GM21360 (cell line): ENCODE data around the gene AGT.
"Not testable (repeated sequence)": the region's sequence is repeated elsewhere in the genome, so short reads cannot be mapped to it uniquely, and the experiment has no call there.

Experiments used
- ATAC-seq: cut with Tn5 transposase; IDR thresholded peaks from one replicate; pipeline ENCODE4 v1.9.1; 2021; ENCODE audit warnings: mild to moderate bottlenecking, moderate library complexity; ENCODE audit not compliant: unreplicated experiment

Gene AGT

DNA sequence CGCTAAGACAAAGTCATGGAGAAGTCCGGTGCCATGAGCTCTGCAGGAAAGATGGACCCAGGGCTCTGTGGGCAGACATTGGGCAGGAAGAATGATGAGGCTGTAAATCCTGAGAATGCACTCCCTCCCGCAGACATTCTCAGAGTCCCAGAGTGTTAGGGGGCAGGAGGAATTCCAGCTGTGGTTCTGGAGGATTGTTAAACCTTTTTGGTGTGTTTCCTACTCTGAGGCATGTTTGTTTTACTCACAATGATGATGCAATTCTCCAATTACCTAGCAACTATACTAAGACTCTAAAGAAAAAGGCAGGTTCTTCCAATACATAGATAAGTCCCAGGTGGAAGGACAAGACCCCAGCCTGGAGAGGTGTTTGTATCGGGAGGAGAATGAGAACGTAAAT lies 30.5 kb upstream of the AGT start:
- ATAC-seq: no peak

DNA sequence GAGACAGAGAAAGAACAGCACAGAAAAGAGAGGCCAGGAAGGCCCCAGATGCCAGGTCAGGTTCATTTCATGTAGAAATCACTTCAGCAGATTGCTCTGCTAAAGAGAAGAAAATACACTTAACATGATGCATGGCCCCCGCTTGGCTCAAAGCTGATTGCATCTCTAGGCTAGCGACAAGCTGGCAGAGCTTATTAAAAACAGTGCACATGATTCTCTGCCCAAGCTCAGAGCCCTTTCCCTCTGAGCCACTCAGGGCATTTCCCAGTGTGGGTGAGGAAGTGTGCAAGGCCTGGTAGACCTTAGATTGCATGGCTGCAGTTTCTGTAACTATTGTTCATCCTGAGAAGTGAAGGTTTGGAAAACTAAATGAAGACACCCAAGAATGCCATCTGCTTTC lies 30.0 kb upstream of the AGT start:
- ATAC-seq: no peak

DNA sequence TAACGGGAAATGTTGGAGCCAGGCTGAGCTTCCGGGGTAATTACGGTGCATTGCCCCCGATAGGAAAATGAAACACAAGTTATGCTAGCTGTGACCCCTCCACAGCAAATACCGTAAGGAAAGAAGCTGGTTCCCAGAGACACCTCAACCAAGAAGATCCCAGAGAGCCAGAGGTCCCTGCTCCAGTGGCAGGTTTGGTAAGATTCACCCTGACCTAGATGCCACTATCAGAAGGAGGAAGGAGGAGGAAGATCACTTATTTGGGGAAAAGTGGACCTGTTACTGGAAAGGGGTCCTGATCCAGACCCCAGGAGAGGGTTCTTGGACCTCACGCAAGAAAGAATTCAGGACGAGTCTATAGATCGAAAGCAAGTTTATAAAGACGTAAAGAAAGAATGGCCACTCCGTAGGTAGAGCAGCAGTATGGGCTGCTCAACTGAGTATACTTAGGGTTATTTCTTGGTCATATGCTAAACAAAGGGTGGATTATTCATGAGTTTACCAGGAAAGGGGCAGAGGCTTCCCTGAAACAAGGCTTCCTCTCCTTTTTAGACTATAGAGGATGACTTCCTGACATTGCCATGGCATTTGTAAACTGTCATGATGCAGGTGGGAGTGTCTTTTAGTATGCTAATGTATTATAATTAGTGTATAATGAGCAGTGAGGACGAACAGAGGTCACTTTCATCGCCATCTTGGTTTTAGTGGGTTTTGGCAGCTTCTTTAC lies 25.8 kb upstream of the AGT start:
- no peak for ATAC-seq

DNA sequence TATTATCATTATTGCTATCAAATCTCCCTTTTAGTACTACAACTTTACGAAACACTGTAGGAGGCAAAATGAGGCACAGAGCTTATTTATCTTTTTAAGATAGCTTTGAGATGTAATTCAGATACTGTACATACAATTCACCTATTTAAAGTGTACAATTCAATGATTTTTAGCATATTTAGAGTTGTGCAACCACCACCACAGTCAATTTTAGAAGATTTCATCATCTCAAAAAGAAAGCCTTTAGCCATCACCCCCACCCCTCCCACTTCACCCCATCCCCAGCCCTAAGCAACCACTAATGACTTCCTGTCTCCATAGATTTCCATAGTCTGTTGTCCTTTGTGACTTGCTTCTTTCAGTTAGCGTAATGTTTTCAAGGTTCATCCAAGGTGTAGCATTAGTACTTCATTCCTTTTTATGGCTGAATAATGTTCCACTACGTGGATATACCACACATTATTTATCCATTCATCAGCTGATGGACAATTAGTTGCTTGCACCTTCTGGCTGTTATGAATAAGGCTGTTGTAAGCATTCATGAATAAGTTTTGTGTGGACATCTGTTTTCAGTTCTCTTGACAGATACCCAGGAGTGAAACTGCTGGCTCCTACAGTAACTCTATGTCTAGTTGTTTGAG lies 23.8 kb upstream of the AGT start:
- no peak for ATAC-seq

DNA sequence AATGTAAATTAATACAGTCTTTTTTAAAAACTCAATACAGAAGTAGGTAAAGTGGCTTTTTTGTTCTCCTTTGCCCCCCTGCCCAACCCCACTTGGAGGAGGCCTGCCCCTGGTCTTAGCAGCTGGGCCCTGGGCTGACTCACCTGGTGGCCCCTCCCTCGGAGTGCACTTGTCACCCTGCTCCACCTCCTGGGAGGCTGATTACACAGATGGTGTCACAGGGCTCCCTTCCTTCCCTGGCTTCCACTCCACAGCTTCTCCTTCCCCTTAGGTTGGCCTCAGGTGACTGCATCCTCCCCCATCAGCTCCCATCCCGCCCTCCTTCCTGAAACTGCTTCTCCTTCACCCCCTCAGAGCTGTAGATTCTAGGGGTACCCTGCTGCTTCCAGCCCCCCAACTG lies 21.5 kb upstream of the AGT start:
- no peak for ATAC-seq

DNA sequence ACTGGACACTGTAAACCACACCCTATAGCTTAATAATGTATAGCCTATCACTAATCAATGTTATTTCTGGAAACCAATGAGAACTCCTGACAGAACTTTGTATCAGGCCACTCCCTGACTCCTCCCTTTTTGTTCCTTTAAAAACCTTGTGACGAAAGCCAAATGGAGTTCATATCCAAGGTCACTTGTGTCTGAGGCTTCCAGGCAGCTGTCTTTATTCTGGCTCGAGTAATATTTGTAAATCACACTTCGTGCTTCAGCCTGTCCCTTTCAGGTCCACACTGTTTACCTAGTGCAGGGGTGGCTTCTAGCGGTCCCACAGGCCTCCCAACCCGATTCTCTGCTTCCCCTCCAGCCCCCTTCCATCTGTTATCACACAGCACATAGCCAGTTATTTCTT lies 17.1 kb upstream of the AGT start:
- no peak for ATAC-seq

DNA sequence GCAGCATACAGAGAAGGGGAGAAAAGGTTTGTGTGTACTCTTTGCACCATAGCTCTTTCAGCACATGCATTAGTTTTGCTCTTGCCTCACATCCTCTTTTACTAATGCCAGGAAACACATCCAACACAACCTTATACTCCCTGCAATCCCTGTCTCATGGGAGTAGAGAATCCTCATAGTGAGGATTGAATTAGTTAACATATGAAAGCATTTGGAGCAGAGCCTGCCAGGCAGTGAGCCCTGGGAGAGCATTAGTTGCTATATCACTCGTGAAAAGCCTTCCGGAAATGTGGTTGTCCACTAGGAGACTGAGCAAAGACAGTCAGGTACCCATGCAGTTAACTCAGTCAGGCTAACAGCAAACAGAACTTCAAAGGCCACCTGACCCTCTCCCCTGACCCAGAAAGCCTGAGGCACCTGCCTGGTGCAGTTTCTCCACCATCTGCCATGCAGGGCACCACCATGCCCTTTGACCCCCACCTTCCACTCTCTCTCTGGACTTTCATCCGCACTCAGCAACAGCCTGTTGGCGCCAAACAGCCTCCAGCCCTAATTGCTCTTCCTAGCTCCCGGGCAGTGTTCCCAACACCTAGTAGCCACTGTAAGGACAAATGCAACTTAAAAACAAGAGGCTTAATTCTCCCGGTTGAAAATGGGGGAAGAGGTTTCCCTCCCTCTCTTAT lies 14.9 kb upstream of the AGT start:
- ATAC-seq: no peak

DNA sequence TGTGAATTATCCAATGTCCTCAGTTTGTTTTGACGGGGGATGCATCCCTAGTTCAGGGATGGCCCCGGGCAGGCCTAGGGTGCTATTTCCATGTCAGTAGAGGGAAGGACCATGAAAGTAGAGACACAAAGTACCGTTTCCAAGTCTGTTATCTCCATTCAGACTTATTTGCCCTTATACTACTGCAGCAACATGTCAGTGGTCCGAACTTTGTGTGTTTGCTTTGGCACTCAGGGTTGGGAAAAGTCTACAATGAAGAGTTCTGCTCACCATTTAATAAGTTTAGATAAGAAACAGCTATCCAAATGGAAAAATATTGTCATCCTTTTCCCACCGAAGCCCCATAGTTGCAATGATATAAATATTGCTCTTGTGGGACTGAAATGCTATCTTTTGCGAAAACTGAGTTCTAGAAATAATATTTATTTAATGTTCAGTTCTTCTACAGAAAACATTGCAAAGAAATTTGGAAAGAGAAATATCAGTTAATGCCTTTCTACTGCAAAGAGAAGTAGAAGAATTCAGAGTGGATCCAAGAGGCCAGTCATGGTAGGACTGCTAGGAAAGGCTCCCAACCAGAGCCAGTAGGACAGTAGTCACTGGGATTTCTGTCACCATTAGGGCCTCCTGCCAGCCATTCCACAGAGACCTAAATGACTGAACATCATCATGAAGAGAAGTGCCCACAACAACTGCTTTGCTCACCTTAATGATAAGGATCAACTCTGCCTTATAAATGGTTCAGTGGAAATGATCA lies 11.5 kb upstream of the AGT start:
- ATAC-seq: no peak

DNA sequence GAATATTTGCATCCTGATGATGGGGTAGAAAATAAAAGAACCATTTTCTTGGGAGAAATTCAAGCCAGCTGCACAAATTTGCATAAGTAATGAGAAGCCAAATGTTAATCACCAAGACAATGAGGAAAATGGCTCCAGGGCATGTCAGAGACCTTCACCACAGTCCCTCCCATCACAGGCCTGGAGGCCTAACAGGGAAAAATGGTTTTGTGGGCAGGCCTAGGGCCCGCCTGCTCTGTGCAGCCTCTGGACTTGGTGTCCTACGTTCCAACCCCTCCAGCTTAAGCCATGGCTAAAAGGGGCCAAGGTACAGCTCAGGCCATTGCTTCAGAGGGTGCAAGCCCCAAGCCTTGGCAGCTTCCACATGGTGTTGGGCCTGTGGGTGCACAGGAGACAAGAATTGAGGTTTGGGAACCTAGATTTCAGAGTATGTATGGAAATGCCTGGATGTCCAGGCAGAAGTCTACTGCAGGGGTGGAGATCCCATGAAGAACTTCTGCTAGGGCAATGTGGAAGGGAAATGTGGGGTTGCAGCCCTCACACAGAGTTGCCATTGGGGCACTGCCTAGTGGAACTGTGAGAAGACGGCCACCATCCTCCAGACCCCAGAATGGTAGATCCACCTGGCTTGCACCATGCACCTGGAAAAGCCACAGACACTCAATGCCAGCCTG lies 8.1 kb upstream of the AGT start:
- ATAC-seq: not testable (repeated sequence)

DNA sequence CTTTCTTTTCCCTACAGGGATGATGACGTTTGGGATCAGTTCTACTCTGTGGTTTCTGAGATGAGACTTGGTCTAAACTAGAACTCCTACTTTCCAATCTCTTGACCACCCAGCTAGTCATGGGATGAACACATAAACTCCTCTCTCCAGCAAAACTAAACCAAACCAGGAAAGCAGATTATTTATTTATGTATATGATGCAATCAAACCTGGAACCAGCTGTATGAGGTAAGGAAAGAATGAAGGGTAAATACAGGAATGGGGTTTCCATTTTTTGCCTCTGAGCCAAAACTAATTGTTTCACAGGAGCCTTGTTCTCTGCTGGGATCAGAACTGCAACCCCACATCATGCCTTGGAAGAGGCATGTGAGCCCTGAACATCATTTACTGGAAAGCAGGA lies 3.3 kb upstream of the AGT start:
- ATAC-seq: no peak

DNA sequence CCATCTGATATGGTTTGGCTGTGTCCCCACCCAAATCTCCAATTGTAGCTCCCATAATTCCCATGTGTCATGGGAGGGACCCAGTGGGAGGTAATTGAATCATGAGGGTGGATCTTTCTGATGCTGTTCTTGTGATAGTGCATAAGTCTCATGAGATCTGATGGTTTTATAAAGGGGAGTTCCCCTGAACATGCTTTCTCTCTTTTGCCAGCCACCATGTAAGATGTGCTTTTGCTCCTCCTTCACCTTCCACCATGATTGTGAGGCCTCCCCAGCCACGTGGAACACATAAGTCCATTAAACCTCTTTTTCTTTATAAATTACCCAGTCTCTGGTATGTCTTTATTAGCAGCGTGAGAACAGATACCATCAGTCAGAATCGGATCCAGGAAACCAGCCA lies 2.5 kb upstream of the AGT start:
- not testable (repeated sequence) for ATAC-seq

DNA sequence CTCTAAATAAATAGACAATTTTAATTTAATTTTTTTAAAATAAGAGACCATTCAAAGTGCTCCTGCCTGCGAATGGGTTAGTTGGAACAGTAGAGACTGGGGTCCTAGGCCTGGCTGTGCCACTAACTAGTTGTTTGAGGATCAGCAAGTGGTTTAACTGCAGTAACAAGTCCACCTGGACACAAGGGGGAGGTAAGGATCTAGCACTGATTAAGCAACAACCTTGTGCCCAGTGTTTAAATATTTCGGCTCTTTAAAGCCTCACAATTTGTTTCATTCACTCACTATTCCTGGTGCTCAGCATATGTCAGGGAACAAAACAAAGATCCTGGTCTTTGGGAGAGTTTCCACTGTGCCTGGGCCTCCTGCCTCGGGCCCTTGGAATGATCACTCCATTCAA lies 1.6 kb upstream of the AGT start:
- no peak for ATAC-seq

DNA sequence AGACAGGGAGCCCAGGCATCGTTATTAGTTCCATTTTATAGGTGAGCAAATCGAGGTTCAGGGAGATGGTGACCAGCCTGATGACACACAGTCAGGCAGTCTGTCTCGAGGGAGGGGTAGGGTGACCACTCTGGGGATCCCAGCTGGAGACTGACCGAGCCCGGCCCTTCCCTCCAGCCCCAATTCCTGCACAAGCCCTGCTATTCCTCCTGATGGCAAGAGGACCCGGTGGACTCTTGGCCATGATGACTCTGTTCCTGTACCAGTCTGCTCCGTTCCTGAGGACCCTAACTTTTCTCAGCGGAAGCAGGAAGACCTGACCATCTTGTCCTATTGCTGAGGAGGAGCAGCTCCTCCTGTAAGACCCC lies 391 bp downstream of the AGT start:
- ATAC-seq: no peak

DNA sequence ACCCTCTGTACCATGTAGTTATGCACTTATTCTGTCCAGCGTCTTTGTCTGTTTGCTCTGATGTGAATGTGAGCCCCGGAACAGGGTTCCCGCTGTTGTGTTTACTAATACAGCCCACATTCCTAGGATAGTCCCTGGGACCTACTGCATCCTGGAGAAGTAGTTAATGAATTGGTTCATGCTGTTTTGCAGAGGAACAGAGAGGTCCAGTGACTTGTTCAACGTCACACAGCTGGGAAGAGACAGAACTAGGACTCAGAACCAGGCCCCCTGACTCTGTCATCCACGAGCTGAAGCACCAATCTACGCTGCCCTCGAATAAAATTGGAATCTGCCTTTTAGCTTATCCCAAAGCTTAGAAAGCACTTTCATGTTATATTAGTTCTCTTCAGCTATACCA lies 784 bp downstream of the AGT start:
- ATAC-seq: no peak

DNA sequence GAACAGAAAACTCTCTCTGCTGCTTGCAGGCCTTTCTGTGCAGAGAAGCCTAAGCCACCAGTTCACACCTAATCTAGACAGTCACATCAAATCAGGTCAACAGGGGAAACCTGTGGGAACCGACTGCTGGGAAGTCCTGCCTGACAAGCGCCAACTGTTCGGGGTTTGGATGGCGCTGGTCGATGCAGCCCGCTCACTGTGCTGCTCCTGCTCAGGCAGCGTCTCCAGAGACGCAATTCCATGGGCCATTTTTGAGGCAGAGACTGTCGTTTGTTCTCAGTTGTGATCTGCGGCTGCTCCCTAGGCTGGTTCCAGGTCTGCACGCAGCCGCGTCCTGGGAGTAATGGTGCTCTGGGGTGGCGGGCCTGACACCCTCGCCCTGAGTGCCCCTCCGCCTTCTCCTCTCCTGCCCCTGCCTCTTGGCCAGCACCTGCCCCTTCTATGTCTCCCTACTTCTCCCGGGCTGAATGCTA lies 1.4 kb downstream of the AGT start:
- ATAC-seq: no peak

DNA sequence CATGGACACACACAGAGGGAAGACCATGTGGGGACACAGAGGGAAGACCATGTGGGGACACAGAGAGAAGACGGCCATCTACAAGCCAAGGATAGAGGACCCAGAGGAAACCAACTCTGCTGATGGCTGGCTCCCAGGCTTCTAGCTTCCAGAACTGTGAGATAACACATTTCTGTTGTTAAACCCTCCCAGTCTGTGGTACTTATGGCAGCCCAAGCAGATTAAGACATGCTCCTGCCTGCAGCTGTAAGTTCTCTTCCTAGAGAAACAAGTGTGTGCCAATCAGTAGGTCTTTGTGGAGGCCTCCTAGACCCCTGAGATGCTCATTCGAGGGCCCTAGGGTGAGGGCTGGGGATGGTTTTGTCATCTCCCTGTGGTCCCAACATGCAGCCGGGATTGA lies 2.7 kb downstream of the AGT start:
- ATAC-seq: no peak

DNA sequence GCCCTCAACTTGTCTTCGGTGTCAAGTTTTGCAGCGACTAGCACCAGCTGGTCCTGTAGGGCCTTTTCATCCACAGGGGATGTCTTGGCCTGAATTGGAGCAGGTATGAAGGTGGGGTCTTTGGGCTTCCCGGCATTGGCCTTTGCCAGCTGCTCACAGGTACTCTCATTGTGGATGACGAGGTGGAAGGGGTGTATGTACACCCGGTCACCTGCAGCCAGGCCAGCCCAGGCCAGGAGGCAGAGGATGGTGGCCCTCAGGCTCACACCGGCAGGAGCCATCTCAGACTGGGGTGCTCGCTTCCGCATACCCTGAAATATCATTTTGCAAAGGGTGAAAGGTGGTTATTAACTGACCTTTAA lies 3.4 kb downstream of the AGT start:
- no peak for ATAC-seq

DNA sequence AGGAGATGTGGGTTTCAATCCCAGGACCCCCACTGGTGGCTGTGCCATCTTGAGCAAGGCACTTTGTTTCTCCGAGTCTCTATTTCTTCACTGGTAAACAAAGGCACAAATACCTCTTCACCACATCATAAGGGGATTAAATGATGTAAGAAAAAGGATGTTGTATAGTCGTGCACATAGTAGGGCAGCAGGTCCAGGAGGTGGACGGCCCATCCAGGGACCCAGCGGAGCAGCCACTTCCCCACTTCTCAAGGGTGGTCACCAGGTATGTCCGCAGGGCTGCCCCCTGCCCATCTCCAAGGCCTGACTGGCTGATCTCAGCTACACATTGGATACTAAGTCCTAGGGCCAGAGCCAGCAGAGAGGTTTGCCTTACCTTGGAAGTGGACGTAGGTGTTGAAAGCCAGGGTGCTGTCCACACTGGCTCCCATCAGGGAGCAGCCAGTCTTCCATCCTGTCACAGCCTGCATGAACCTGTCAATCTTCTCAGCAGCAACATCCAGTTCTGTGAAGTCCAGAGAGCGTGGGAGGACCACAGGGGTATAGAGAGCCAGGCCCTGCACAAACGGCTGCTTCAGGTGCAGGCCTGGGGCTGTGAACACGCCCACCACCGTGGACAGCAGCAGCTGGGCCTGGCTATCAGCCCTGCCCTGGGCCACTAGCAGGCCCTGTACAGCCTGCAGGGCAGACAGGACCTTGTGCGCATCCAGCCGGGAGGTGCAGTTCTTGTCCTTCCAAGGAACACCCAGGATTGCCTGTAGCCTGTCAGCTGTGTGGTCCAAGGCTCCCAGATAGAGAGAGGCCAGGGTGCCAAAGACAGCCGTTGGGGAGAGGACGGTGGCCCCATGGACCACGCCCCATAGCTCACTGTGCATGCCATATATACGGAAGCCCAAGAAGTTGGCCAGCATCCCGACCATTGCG lies 4.0 kb downstream of the AGT start:
- no peak for ATAC-seq

DNA sequence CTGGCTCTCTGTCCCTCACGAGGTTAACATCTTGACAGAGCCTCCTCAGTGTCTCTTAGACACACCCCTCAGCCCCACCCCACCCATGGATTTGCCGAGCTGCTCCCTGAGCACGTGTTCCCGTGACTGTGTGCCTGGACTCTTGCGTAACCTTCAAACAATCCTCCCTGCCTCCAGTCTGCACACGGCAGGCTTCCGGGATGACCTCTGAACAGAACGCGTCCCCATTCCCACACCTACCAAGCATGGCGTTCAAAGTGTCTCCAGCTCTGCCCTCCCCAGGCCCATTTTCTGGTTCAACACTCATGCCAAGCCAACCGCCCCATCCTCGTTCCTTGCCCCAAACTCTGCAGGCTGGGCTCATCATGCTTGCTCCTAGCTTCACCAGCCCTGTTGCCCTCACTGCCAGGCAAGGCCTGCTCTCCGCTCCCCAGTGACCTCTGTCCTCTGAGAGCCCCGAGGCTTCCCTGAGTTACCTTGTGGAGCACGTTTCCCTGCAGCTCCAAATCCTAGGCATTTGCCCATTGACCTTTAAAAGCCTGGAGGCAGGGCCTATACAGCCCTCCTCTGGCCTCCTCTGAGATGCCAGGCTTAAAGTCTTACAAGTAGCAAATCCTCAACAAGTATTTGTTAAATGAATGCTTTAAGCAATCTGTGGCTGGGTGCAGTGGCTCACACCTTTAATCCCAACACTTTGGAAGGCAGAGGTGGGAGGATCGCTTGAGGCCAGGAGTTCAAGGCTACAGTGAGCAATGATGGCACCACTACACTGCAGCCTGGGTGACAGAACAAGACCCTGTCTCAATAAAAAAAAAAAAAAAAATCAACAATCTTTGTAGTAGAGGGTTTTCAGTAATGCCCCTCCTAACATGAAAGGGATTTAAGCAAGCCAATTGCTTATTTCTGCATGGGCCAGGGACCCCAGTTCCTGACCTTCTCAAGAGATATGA lies 5.0 kb downstream of the AGT start:
- ATAC-seq: no peak
